ENCODE data around the gene CCDC50.

- TF ChIP-seq CTCF (IDR thresholded peaks at IDR 0.05) (no peak), EP300 (IDR thresholded peaks at IDR 0.05) (no peak), POLR2A (IDR thresholded peaks at IDR 0.05) (no peak)
Observed at GRCh38 chr3:191372122-191372521, 42.9 kb downstream of the CCDC50 start.

Measured in stomach (tissue), 4 donors.